Gastroesophageal sphincter (tissue), 3 donors: ENCODE measurements around the gene CRACR2A.

ENCODE experiments used
- EP300 ChIP-seq: sonication (generic); formaldehyde crosslinking; IDR thresholded peaks from one replicate; pipeline ENCODE4 v1.6.1; 2017; ENCODE audit warnings: antibody characterized with exemption, mild to moderate bottlenecking
- POLR2A ChIP-seq, 2 donors: fragments of 450-650 bp; IDR thresholded peaks; one replicate each; pipeline ENCODE4 v1.6.1; 2017; ENCODE audit warnings: antibody characterized with exemption in 2 of 2, mild to moderate bottlenecking in 2 of 2, moderate library complexity in 1 of 2
- POLR2AphosphoS5 ChIP-seq: sonication (generic); formaldehyde crosslinking; IDR thresholded peaks from one replicate; pipeline ENCODE4 v1.6.1; 2017; ENCODE audit warnings: antibody characterized with exemption
- TF ChIP-seq, protein P1 (sequence below), 4 experiments: fragments of 200-600 bp in 2 of 4; fragments of 450-650 bp in 2 of 4; sonication (generic) in 1 of 4; IDR thresholded peaks; one replicate each; pipeline ENCODE4 v1.5.1; 2017 to 2019; ENCODE audit warnings: antibody characterized with exemption in 4 of 4, mild to moderate bottlenecking in 2 of 4, moderate library complexity in 2 of 4

DNA sequence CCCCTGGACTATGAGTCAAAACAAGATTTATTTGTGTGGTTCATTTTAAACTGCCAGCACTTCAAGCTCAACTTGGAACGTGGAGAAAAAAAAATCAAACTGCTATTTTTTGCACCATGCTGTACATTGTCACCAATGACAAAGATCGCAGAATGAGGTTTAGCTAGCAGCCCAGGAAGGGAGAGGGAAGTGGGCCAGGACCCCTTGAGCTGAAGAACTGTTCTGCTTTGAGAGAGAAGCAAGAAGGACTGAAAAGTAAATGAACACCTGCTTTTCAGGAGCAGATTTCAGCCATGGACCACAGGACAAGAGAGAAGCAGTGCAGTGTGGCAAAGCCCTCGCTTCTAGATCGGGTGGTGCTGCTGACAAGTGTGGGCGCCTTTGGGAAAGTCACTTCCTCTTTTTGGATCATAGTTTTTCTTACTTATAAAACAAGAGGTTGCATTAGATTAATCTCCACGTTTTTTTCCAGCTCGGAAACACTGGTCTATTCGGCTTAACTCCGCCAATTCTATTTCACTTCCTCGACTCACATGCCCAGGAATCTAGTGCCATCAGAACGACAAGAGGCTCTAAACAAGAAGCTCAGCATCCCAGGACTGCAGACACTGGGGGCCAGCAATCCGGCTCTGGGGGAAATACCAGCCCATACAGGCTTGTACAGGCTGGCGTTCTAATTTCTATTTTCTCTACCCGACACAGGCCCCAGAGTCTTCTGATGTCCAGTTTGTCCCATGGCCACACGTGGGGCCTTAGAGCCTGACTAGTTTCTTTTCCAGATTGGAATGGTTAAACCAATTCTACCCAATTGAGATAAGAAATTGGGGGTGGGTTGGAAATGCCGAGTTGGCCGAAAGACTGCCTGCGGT, 129.9 kb downstream of the CRACR2A start:
- TF ChIP-seq POLR2AphosphoS5: no peak
- TF ChIP-seq, protein P1, sequence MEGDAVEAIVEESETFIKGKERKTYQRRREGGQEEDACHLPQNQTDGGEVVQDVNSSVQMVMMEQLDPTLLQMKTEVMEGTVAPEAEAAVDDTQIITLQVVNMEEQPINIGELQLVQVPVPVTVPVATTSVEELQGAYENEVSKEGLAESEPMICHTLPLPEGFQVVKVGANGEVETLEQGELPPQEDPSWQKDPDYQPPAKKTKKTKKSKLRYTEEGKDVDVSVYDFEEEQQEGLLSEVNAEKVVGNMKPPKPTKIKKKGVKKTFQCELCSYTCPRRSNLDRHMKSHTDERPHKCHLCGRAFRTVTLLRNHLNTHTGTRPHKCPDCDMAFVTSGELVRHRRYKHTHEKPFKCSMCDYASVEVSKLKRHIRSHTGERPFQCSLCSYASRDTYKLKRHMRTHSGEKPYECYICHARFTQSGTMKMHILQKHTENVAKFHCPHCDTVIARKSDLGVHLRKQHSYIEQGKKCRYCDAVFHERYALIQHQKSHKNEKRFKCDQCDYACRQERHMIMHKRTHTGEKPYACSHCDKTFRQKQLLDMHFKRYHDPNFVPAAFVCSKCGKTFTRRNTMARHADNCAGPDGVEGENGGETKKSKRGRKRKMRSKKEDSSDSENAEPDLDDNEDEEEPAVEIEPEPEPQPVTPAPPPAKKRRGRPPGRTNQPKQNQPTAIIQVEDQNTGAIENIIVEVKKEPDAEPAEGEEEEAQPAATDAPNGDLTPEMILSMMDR (IDR thresholded peaks at IDR 0.05): no peak
- no peak for TF ChIP-seq POLR2A (IDR thresholded peaks at IDR 0.05)
- no peak for TF ChIP-seq EP300
